GM10248 (cell line): ENCODE data around the gene METTL24.
"Not testable (repeated sequence)": the region's sequence is repeated elsewhere in the genome, so short reads cannot be mapped to it uniquely, and the experiment has no call there.

Experiments
- CTCF ChIA-PET: fragments of 300-600 bp; sonication (Branson Sonifier 250); formaldehyde crosslinking; extraction: SDS; loops from one replicate; lab custom pipeline; 2021; ENCODE audit warnings: antibody characterized with exemption; lab: Yijun Ruan, JAX
- POLR2A ChIA-PET: fragments of 350-650 bp; sonication (Branson Sonifier 250); formaldehyde crosslinking; extraction: SDS; loops from one replicate; lab custom pipeline; 2020; ENCODE audit warnings: antibody characterized with exemption; lab: Yijun Ruan, JAX
- DNase-seq: peaks from one replicate; pipeline ENCODE4 v3.0.0; 2012; ENCODE audit errors: extremely low spot score
- CTCF ChIP-seq: IDR thresholded peaks from 2 replicates; pipeline ENCODE4 v1.5.1; 2012; ENCODE audit warnings: mild to moderate bottlenecking, low read depth; ENCODE audit errors: extremely low read depth, missing control alignments, control extremely low read depth

Gene METTL24

DNA sequence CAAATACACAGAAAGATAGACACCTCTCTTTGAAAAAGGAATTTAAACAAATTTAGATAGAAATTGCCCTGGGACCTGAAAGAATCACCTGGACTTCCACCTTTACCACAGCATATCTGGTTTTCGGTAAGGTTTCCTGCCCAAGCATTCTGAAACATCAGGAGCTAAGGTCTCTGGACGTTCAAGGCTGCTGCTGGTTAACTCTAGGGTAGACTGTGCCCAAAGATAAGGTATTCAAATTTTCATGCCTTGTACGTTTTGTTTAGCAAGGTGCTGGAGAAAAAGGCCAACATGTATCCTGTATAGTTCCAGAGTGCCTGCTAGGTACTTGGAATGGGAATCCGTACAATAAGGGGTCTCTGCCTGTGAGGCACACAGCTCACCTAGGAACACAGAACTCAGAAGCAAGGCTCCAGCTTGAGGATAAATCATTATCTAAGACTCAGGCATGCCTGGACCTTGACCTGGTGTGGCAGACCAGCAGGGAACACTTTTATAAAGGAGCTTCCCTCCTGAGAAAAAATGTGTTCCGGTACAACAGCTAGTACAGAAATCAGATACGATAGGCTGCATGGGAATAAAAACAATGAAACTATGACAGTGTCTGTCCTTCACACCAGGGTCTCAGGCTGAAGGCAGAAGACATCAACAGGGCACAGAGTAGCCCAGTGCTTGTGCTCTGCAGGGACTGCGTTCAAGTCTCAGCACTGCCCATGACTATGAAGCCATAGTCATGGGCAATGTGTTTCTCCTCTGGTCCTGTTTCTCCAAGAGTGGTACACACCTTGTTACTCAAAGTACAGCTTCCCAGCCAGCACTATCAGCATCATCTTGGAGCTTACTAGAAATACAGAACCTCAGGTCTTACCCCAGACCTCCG is 70.4 kb downstream of the METTL24 start:
- ChIA-PET POLR2A (no interaction called here), CTCF (interaction anchor here (2.7 kb wide), 1 partner anchor 9 kb away, joined by 7 read pairs; no protein-coding TSS in a partner anchor)
- no peak for DNase-seq
- no peak for TF ChIP-seq CTCF

GRCh38 chr6:110285306-110286060 is 72.7 kb downstream of the METTL24 start:
- CTCF ChIA-PET = interaction anchor here (1.0 to 2.7 kb wide), 3 partner anchors 9 to 76 kb away, joined by 3 to 7 read pairs (median 4); no protein-coding TSS in a partner anchor
- no peak for TF ChIP-seq CTCF
- POLR2A ChIA-PET = no interaction called here
- DNase-seq = no peak

GRCh38 chr6:110284855-110285254 is 73.3 kb downstream of the METTL24 start:
- TF ChIP-seq CTCF = no peak
- POLR2A ChIA-PET = no interaction called here
- CTCF ChIA-PET = interaction anchor here (1.0 kb wide), 1 partner anchor 9 kb away, joined by 3 read pairs; no protein-coding TSS in a partner anchor
- DNase-seq = no peak

DNA sequence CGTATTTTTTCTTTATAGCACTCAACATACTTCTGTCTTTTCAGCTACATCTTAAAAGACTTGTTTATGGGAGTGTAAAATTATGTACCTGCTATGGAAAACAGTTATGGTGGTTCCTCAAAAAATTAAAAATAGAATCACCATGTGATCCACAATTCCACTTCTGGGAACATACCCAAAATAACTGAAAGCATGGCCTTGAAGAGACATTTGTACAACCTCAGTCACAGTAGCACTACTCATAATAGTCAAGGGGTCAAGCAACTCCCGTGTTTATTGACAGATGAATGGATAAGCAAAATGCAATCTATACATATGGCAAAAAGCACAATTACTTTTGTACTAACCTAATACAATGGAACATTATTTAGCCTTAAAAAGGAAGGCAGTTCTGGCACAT is 74.5 kb downstream of the METTL24 start:
- no peak for DNase-seq

DNA sequence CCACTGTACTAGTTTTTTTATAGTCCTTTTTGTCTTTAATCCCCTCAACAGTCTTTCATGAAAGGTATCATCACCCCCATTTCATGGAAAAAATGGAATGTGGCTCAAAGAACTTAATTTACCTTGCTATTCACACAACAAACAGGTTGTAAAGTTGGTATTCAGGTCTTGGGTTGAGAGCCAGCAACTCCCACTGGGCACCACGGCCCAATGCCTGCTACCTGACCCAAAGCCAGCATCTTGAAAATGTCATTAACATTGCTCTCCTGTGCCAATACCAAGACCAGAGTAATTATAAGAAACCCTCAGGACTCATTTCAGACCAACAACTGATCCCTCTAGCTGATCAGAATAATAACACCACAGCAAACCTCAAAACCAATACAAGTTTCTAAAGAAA is 75.7 kb downstream of the METTL24 start:
- ChIA-PET POLR2A (no interaction called here), CTCF (interaction anchor here (1.4 kb wide), 2 partner anchors 12 to 76 kb away, joined by 4 to 7 read pairs; no protein-coding TSS in a partner anchor)
- no peak for TF ChIP-seq CTCF
- no peak for DNase-seq

More for the DNA sequence above, 74.5 kb downstream of the METTL24 start:
- ChIA-PET CTCF (interaction anchor here (1.0 to 1.4 kb wide), 3 partner anchors 11 to 77 kb away, joined by 3 to 7 read pairs (median 4); no protein-coding TSS in a partner anchor), POLR2A (no interaction called here)
- TF ChIP-seq CTCF = no peak

DNA sequence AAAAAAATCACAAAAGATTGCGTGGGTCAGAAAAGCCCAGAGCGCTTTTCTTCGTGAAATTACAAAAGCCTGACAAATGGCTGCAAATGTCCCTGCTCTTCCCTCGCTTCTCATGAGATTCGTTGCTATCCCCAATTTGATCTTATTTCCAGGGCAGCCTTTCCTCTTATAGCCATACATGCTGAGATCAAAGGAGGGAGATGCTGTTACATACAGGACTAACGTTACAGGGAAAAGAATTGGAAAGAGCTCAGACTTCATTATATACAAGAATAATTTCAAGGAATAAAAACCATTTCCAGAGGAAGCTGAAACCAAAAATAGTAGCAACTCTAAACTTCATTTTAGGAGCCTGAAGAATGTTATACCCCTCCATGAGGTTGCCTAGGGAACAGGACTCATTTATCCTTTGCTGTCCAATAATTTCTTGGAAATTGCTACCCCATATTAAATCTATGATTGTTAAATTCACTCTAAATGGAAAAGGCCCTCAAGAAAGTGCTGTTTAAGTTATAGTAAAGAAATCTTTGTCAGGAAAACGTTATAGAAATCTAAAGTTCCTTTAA is 81.0 kb downstream of the METTL24 start:
- CTCF ChIA-PET = interaction anchor here (1.4 kb wide), 1 partner anchor 10 kb away, joined by 4 read pairs; no protein-coding TSS in a partner anchor
- no peak for DNase-seq
- TF ChIP-seq CTCF = no peak
- POLR2A ChIA-PET = no interaction called here

DNA sequence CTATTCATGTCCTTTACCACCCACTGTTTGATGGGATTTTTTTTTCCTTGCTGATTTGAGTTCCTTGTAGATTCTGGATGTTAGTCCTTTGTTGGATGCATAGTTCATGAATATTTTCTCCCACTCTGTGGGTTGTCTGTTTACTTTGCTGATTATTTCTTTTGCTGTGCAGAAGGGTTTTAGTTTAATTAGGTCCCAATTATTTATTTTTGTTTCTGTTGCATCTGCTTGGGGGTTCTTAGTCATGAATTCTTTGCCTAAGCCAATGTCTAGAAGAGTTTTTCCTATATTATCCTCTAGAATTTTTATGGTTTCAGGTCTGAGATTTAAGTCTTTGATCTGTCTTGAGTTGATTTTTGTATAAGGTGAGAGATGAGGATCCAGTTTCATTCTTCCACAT is 85.4 kb downstream of the METTL24 start:
- POLR2A ChIA-PET, CTCF ChIA-PET, DNase-seq: not testable (repeated sequence)
